ENCODE measurements around the gene NCBP3.

GRCh38 chr17:3782751-3783150 lies 63.3 kb downstream of the NCBP3 start:
- no peak for TF ChIP-seq CTCF (conservative IDR thresholded peaks at IDR 0.05)
- TF ChIP-seq EZH2 (IDR thresholded peaks at IDR 0.05; ENCODE audit: low read depth), result no peak
